Stimulated activated CD8-positive, alpha-beta memory T cell treated with anti-CD3 and anti-CD28 coated beads, Interleukin-15, amount 100 ng/mL, for 1 hour (primary cell): ENCODE results near the gene ISG20L2.

ENCODE experiments used
- DNase-seq: peaks from one replicate; pipeline ENCODE4 v3.0.0-alpha.2; 2020; ENCODE audit warnings: low read depth

The ISG20L2 gene

DNA sequence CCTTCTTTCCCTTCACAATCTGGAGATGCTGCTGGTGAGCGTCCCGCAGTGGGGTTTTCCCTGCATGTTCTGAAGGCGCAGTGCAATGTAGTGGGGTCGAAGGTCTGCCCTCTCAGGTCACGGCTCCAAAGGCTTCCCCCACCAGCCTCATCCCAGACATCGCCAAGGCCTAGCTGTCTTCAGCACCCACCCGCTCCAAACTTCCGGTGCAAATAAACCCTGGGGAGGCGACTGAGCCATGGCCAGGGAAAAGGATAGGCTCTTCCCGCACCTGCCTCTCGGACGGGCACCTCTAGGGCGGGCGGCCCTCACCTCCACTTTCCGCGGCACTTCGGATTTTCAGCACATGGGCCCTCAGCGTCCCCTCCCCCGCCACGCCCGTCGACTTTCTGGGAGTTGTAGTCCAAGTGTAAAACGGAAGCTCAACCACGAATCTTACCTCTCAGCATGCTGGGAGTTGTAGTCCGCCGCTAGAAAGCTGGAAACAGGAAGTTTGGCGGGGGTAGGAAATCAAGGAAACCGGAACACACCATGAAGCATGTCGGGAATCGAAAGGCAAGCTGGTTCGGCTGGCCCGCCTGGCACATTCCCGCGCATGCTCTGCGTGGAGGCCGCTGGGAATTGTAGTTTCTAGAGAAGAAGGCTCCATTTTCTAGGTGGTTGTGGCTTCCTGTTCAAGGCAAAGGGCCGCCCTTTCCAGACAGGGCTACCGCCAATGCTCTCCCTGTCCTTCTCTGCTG, 12.3 kb upstream of the ISG20L2 start, which contains the start of gene MRPL24:
TSS of gene MRPL24 (minus strand) at position 348 of the 740 bp plus-strand sequence. CDS start 2,384 bp downstream, outside the sequence.
- DNase-seq = peak; percentile 89

DNA sequence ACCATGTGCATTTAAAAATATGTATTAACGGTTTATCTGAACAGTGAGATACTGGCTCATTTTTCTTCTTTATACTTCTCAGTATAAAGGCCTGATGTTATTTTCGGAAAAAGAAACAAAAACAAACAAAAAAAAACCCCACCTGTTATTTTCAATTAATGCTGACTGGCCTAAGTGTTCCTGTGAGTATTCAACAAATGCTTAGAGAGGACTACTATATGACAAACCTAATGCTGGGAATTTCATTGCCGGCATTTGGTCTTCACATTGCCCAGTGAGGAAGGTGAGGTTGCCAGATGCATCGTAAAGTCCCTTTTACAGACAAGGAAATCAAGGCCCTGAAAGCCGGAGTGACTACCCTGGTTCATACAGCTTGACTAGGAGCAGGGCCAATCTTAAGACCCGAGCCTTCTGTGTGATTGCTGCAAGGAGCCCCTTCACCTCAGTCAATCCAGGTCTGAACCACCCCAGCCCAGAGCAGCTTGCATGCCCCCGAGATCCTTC, 11.7 kb upstream of the ISG20L2 start:
- DNase-seq = no peak

DNA sequence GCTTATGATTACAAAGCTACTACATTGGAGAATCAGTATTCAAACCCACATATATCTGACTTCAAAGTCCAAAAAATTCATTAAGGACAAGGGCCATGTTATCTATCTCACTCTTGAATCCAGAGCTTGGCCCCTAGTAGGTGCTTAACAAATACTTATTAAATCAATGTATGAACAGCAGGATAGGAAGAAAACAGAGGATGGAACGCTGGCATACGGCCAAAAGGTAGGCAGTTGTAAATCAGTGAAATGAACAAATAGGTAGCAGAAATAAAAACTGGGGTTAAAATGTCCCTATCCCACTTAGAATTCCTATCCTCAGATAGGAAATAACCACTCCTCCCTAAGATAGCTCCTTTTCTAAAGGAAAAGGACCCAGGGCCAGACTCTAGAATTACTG, 10.3 kb upstream of the ISG20L2 start:
- DNase-seq = no peak

DNA sequence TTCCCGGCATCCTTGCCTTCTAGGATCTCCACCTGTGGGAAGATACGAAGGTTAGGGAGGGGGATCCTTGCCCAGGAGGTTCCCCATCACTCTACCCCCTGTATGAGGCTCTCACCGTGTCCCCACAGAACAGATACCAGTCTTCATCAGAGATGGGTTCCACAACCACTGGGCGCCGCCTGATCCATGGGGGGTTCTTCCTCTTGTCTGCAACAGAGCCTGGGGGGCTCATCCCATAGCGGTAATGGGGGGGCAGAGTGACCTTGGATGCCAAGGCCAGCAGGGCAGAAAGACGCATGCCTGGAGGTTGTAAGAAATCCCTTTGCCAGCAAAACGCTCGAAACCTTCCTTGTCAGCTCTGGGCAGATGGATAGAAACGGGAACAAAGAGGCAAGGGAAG, 9.8 kb upstream of the ISG20L2 start:
- no peak for DNase-seq

DNA sequence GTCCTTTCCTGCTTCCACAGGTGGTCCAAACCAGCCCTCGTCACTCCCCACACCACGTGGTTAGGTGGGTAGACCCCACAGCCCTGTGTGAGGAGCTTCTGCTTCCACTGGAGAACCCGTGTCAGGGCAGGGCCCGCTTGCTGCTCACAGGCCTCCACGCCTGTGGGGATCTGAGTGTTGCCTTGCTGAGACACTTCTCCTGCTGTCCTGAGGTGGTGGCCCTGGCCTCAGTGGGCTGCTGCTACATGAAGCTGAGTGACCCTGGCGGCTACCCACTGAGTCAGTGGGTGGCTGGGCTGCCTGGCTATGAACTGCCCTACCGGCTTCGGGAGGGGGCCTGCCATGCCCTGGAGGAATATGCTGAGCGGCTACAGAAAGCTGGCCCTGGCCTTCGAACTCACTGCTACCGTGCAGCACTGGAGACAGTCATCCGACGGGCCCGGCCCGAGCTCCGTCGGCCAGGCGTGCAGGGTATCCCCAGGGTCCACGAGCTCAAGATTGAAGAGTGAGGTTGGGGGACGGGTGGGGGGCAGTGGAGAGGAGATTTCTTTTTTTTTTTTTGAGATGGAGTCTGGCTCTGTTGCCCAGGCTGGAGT, 5.5 kb upstream of the ISG20L2 start:
- DNase-seq = no peak

DNA sequence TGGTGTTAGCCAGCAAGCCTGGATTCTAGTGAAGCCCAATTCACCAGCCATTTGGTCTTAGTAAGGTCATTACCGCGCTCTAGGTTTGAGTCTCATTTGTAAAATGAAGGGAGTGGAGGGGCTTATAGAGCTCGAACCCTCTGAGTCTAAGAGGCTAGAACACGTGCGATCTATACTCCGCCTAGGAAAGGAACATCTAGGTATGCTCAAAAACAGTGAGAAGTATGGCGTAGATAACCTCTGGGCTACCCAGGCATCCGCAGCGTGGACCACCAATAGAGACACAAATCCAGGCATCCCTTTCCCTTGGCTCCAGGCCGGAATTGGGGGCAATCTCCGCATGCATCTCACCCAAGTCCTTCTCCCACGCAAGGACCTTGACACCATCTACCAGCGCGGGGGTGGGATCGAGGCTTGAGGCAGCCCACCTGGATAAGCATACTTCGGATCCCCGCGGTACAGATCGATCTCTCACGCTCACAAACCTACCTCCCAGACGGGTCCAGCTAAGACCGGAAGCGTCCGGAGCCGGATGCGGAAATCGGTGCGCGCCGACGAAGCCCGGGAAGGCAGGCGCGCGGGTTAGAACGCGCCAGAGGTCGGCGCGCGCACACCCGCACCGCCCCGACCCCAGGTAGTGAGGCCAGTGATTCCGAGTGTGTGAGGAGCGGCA, 504 bp downstream of the ISG20L2 start, which contains the start of gene METTL25B:
TSS of gene METTL25B (plus strand) at position 544 of the 673 bp plus-strand sequence. CDS start 636 bp downstream, outside the sequence.
- peak; percentile 39 for DNase-seq

- no peak for DNase-seq
Measured at GRCh38 chr1:156727492-156727891, 1.1 kb downstream of the ISG20L2 start.

DNA sequence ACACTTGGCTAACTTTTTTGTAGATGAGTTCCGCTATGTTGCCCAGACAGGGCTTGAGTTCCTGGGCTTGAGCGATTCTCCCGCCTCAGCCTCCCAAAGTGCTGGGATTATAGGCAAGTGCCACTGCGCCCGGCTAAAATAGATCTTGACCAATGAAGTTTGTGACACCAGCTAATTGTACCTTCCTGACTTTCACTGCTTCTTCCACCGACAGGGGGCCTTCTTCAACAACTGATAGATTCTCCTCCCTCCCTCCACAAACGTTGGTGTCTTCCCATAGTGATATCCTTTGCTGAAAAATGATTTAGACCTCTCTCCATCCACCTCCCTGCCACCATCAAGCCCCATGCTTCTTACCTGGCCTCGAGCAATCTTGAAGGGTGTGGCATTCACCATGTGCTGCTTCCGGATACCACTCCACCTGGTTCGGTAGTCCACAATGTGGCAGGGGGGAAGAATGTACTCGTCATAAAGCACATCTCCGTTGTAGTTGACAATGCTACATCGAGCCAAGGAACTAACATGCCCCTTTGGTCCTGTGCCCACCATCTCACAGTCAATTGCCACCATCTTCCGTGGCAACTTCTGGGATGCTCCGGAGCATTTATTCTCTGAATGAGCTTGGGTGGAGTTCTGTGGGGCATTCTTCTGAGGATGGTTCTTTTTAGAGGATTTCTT, 1.9 kb downstream of the ISG20L2 start:
- DNase-seq = no peak

GRCh38 chr1:156725683-156726280, 2.8 kb downstream of the ISG20L2 start:
- peak; percentile 57 for DNase-seq

DNA sequence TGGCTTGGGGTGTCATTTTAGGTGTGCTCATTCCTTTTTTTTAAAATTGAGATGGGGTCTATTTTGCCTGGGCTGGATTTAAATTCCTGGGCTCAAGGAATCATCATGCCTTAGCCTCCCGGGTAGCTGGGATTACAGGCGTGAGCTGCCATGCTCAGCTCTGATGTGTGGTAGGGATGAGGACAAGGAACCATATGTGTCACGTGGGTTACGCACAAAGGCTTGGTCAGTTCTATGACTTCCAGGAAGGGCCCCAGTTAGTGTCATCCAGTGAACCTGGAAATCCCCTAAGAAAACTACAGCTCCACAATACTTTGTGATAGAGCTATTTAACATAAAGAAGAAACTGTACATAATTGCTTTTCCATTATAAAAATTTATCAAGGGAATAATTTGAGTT, 7.0 kb downstream of the ISG20L2 start:
- DNase-seq = no peak

GRCh38 chr1:156721131-156721530, 7.4 kb downstream of the ISG20L2 start:
- DNase-seq = no peak

DNA sequence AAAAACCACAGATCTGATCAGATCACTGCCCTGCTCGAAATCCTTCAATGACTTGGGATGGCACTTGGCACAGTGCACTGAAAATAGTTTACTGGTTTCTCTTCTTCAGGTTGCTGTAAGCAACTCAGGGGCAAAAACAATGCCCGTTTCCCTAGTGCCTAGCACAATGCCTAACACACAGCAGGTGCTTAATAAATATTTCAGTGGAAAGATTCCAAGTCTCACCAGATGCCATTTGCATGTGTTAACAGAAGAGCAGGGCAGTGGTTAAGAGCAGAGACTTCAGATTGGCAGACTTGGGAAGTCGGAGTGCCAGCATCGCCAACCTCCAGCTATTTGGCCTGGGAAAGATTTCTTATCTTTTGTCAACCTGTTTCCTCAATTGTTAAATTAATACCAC, 11.2 kb downstream of the ISG20L2 start:
- DNase-seq = no peak

DNA sequence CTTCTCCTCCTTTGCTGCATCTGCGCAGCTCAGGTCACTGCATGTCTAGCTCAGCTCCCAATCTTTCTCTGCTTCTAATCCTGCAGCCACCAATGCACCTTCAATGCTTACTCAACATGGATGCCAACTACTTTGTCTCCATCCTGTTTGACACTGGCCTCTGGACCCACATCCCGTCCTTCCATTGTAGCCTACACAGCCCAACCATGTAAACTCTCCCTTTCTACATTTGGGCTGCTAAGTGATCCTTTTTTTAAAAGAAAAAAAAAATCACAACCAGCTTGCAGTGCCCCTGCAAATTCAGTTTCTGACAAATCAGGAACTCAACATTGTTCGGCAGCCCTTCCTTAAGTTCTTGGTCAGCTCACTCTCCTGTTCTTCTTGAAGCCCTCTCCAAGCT, 13.7 kb downstream of the ISG20L2 start:
- DNase-seq = no peak

- no peak for DNase-seq
Measured at GRCh38 chr1:156712626-156713025, 15.9 kb downstream of the ISG20L2 start.

GRCh38 chr1:156711011-156711817, 17.4 kb downstream of the ISG20L2 start:
- no peak for DNase-seq

GRCh38 chr1:156709757-156710489, 18.6 kb downstream of the ISG20L2 start:
- no peak for DNase-seq

GRCh38 chr1:156709031-156709430, 19.5 kb downstream of the ISG20L2 start:
- no peak for DNase-seq

DNA sequence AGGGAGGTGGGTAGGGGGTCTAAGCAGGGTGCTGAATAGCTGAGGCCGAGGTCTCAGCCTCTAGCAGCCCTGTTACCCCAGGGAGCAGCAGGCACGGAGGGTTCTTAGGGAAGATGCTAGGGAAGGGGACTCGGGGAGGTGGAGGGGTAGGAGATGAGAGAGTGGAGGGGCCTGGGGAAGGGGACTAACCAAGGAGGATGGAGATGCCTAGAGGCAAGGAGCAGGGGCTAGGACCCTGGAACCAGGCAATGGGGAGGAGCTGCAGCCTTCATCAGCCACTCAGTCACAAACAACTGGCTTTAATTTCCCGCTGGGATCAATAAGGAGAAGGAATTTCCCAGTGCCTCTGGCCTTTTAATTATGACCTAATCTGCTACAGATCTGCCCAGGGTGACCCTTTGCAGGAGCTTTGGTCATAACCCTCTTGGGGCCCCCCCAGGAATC, 20.3 kb downstream of the ISG20L2 start:
- DNase-seq = no peak

DNA sequence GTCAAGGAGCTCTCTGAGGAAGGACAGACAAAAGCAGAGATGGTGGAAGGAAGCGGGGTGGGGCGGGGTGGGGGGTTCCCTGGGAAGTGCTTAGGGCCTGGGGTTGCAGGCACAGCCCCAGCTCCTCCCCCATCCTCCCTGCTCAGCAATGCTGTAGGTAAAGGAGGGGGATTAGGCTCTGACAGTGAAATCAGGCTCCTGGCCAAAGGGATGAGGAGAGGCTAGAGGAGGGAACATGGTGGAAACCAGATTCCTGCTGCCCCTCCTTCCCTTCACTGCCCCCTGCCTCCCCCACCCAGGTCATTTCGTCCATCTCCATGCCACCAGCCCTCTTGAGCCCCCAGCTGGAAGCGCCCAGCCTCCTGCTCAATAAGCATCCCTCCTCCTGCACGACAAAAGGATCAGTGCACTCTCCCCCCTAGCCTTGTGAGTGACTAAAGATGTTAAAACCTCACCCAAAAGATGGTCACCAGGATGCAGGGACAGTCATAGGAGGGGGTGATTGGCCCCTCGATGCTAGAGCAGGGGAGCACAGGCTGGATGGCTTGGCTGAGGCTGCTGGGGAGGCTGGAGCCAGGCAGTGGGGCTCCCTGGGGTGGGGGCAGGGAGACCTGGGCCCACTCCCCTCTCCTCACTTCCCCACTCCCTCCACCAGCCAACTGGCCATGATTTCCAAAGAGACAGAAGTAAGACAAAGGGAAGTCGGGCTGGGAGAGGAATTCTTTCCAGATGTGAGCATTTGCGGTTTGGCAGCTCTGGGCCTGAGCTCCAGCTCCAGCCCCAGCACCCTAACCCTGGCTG, 20.9 kb downstream of the ISG20L2 start:
- no peak for DNase-seq
